Measurements from ENCODE around the gene PCDH15.

The PCDH15 gene

GRCh38 chr10:53903756-53904155 lies 897.3 kb downstream of the PCDH15 start:
- TF ChIP-seq CTCF (IDR thresholded peaks at IDR 0.05; ENCODE audit: control insufficient read depth, extremely low read depth, insufficient read depth): no peak
- DNase-seq (ENCODE audit: low read depth): no peak

GRCh38 chr10:53899463-53900160 lies 901.4 kb downstream of the PCDH15 start:
- no peak overlapping the region for H3K4me3 ChIP-seq (ENCODE audit: low read depth, low read length)
- no peak for DNase-seq (ENCODE audit: low read depth)
- no peak for TF ChIP-seq CTCF (IDR thresholded peaks at IDR 0.05; ENCODE audit: control insufficient read depth, extremely low read depth, insufficient read depth)

More at GRCh38 chr10:53903756-53904155, 897.3 kb downstream of the PCDH15 start:
- no peak overlapping the region for H3K4me3 ChIP-seq (ENCODE audit: low read depth, low read length)

- no peak for TF ChIP-seq CTCF (IDR thresholded peaks at IDR 0.05; ENCODE audit: control insufficient read depth, extremely low read depth, insufficient read depth)
- no peak overlapping the region for H3K4me3 ChIP-seq (ENCODE audit: low read depth, low read length)
These were observed 902.5 kb downstream of the PCDH15 start for GRCh38 chr10:53898532-53898931.

GRCh38 chr10:53894145-53894544 lies 906.9 kb downstream of the PCDH15 start:
- H3K4me3 ChIP-seq (ENCODE audit: low read depth, low read length): no peak overlapping the region
- no peak for TF ChIP-seq CTCF (IDR thresholded peaks at IDR 0.05; ENCODE audit: control insufficient read depth, extremely low read depth, insufficient read depth)
- DNase-seq (ENCODE audit: low read depth): no peak

More at GRCh38 chr10:53898532-53898931, 902.5 kb downstream of the PCDH15 start:
- DNase-seq (ENCODE audit: low read depth): no peak

GRCh38 chr10:53893061-53893460 lies 908.0 kb downstream of the PCDH15 start:
- no peak for DNase-seq (ENCODE audit: low read depth)
- H3K4me3 ChIP-seq (ENCODE audit: low read depth, low read length): no peak overlapping the region
- no peak for TF ChIP-seq CTCF (IDR thresholded peaks at IDR 0.05; ENCODE audit: control insufficient read depth, extremely low read depth, insufficient read depth)

- H3K4me3 ChIP-seq (ENCODE audit: low read depth, low read length): peak overlapping the region; percentile 22
- DNase-seq (ENCODE audit: low read depth): peak; percentile 76
- TF ChIP-seq CTCF (IDR thresholded peaks at IDR 0.05; ENCODE audit: control insufficient read depth, extremely low read depth, insufficient read depth): peak; percentile 12; the same call in 1 of the 2 replicates
These were observed 914.4 kb downstream of the PCDH15 start for GRCh38 chr10:53886325-53887300.
